ENCODE results near the gene SPRED2.
A peak's percentile ranks its signal among the peaks of the same experiment; 100 is the strongest.

The SPRED2 gene

GRCh38 chr2:65438137-65438899 lies 5.9 kb upstream of the SPRED2 start:
- DNase-seq: no peak

GRCh38 chr2:65437392-65438135 lies 5.2 kb upstream of the SPRED2 start:
- DNase-seq: no peak

DNA sequence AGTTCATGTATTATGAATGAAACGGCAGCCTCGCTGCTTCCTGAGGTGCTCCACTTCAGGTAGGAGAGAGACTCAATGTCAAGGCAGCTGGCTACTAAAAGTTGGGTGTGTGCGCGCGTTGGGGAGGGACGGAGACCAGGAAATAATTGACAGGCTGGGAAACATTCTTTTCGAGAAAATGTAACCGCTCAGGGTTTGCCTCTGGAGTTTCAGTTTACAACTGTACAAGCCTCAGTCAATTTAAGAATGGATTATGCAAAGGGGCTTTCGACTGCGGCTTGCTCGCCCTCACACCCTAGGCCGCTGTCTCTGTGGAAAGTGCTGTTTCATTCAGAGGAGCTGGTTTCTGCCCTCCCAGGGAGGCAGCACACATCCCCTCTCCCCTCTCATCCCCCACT lies 4.4 kb upstream of the SPRED2 start:
- DNase-seq: no peak

DNA sequence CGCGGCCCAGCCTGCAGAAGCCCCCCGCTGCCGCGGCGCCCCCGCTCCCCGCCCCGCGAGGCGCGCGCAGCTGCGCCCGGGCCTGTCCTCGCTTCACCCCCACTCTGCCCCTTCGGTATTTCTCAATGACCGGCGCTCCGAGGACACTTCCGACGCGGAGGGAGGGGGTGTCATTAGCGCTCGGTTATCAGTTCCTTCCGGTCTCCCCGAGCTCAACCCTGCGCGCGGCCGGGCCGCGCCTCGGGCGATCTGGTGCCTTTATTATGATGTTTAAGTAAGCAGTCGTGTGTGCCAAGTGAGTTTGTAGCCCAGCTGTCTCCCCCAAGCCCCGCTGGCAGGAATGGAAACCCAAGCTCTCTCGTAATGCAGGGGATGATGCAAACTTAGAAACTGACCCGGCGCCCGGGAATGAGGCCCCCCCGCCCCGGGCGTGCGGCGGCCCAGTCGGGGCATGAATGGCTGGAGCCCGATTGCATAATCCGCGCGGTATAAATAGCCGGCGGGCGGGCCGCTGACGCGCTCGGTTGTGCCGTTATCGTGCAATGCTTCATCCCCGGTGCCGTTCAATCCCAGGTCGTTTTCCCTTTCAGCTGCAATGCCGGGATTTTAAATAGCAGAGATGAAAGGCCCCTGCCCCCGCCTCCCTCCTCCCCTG lies 3.9 kb upstream of the SPRED2 start:
- DNase-seq: peak; percentile 46

GRCh38 chr2:65435625-65436168 lies 3.3 kb upstream of the SPRED2 start:
- DNase-seq: peak; percentile 32

GRCh38 chr2:65434592-65435241 lies 2.3 kb upstream of the SPRED2 start:
- DNase-seq: no peak

DNA sequence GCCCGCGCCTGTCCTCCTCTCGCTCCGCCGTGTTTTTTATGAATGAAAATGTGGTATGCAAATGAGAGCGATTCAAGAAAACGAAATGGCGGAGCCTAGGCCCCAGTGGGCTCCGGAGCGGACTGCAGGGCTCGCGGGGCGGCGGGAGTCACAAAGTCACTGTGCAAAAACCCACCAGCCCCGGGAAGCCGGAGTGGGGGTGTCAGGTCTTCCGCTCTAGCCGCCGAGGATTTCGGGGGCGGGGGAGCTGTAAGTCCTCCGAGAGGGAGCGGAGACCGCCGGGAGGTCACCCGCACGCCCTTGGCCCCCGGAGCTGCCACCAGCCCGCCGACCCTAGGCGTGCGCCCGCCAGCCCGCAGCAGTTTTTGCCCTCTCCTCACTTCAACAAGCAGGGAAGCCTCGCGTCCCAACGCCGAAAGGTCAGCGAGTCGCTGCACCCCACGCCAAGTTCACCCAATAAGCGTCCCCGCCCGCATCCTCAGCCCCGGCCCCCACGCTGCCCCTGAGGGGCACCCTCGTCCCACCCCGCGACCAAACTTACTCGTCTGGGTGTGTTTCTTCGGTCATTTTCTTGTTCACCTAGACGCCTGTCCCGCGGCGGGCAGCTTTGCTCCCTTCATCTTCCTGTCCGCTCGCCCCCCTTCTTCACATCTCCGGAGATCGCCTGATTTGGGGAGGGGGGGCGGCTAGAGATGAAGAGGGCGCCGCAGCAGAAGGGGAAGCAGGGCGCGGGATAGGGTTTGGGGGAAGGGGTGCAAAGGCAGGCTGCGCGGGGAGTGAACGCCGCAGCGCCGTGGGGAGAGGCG lies 775 bp downstream of the SPRED2 start:
- DNase-seq: peak; percentile 48

- DNase-seq: peak; percentile 64
Observed at GRCh38 chr2:65430603-65431420, 1.6 kb downstream of the SPRED2 start.

DNA sequence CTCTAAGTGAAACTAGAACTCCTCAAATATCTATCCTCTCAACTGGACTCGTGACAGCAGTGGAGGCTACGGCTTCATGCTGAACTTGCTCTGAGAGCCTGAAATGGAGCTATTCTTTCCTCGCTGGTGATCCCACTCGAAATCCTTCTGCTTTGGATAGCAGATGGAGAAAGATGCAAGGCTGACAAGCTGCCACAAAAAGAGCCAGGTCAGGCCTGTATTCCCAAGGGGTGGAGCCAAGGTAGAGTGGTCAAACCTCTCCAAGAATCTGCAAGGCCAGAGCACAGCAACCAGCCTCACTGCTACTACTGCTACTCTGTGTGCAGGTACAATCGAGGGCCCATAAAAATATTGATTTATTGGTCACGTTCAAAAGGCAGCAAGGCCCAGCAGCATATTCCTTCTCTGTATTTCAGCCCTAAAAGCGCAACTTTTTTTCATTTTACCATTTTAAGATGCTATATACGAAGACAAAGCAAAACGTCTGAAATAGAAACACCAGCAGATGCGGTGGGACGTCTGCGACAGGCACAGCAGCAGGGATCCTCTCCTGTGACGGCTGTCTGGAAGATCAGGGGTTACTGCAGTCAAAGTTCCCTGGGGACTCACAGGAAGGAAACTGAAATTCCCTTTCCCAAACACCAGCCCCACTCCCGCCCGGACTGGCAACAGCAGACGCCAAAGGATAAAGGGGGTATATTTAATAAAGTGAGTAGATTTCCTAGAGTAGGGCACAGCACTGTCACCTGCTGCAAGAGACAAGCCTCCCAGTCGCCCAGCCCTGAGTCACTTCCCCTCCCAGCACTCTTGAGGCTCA lies 2.4 kb downstream of the SPRED2 start:
- DNase-seq: no peak

DNA sequence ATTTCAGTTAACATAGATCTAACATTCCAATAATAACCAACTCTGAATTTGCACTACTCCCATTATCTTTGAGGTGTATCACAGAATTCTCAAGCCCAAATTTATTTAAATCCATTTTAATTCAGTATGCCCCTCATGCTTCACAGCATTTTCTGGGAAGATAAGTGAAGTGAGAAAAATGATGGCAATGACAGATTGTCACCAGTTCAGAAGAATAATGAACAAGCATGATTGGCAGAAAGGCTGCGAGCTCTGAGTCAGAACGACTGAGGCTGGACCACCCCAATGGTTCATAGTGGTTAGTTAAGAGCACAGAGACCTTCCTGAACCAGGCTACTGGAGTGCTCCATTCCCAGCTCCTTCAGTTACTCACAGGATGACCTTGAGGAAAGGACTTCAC lies 4.9 kb downstream of the SPRED2 start:
- no peak for DNase-seq

DNA sequence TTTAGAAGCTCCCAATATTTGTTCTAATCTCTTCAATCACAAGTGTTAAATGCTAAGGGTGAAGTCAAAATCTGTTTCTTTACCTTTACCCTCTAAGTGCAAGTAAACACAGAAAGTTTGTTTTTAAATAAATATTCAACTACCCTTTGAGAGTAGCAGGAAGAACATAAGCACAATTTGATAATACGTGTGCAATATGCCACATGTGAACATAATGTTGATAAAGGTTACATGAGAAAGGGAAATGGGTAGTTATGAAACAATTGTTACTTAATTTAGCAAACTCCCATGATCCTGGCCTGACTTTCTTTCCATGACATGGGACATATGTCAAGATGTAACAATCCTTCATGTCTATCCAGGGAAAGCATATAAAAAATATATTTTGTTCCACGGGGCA lies 7.1 kb downstream of the SPRED2 start:
- DNase-seq: no peak

- no peak for DNase-seq
Observed at GRCh38 chr2:65424391-65424790, 8.0 kb downstream of the SPRED2 start.

DNA sequence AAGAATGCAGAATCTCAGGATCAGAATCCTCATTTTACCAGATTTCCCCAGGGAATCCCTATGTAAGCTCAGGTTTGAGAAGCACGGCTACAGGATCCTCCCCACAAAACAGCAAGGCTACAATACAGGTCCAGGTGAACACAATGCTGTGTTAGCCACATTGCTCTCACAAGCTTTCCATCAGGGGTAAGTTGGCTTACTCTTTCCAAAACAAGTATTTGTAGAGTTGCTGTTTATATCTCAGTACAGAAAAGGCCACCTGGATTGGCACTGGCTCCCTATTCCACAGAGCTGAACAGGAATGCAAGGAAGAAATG lies 11.0 kb downstream of the SPRED2 start:
- DNase-seq: no peak

GRCh38 chr2:65420712-65421431 lies 11.5 kb downstream of the SPRED2 start:
- no peak for DNase-seq

DNA sequence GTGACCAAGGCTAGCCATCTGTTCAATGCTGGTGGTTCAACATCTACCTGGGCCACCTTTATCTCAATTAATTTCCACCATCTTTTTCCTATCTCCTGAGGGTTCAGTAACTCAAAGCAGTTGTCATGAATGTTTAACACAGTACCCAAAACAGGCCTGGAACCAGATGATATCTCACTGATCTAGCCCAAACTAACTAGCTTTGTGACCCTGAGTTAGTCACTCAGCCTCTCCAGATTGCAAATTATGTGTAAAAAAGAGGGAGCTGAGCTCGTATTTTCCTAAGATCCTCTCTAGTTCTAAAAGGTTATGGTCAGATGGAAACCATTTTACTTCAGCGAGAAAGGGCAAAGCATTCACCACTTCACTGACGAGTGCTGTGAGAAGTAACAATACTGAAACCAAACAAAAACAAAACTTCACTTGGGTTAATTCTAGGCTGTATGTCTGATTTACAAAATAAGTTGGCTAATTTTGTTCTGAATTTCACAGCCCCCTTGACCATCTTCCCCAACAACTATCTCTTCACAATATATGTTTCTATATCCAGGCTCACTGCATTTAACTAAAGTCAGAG lies 14.8 kb downstream of the SPRED2 start:
- no peak for DNase-seq

GRCh38 chr2:65416945-65417344 lies 15.5 kb downstream of the SPRED2 start:
- no peak for DNase-seq

- DNase-seq: no peak
Observed at GRCh38 chr2:65416321-65416720, 16.1 kb downstream of the SPRED2 start.

GRCh38 chr2:65415091-65415490 lies 17.3 kb downstream of the SPRED2 start:
- no peak for DNase-seq

GRCh38 chr2:65413610-65414009 lies 18.8 kb downstream of the SPRED2 start:
- DNase-seq: no peak

- no peak for DNase-seq
Observed at GRCh38 chr2:65413106-65413505, 19.3 kb downstream of the SPRED2 start.
